GM12892 (cell line): Measurements from ENCODE around the gene PGRMC2.

Experiments used
- POLR2A ChIP-seq: IDR thresholded peaks from 2 replicates; pipeline ENCODE4 v1.6.1; 2011; ENCODE audit warnings: low read depth, low read length, control low read depth
- POLR2AphosphoS5 ChIP-seq: IDR thresholded peaks from 2 replicates; pipeline ENCODE4 v1.6.1; 2011; ENCODE audit warnings: low read depth, low read length, control low read depth
- TAF1 ChIP-seq: IDR thresholded peaks from 2 replicates; pipeline ENCODE4 v1.6.1; 2011; ENCODE audit warnings: low read depth, mild to moderate bottlenecking, control low read depth, low read length, borderline replicate concordance

DNA sequence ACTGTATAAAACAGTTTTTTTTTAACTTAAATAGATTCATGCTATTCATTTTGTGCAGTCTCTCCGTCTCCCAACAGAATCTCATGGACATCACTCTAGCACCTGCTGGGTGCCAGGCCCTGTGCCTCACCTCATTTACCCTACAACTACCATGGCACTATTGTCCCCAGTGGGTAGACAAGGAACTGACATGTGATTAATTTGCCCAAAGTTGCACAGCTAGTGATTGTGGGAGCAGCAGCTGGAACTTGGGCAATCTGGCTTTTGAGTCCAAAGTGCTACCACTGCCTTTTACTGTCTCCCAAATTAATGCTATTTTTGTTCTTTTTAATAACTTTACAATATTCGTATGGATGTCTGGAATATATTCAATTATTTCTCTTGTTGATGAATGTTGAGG, 11.2 kb upstream of the PGRMC2 start:
- TF ChIP-seq POLR2AphosphoS5, result no peak
- no peak for TF ChIP-seq POLR2A
- TF ChIP-seq TAF1, result no peak
